Brain microvascular endothelial cell (primary cell): ENCODE results near the gene ARHGAP15.

Experiments used
- DNase-seq: peaks from one replicate; pipeline ENCODE4 v3.0.0-alpha.2; 2020
- H3K27ac ChIP-seq: fragments of 250-450 bp; sonication (Bioruptor Pico); 2 replicates; pipeline ENCODE4 v1.5.1; 2020; ENCODE audit warnings: mild to moderate bottlenecking, moderate library complexity
- H3K27me3 ChIP-seq: fragments of 250-450 bp; sonication (Bioruptor Pico); replicated peaks from 2 replicates; pipeline ENCODE4 v1.5.1; 2020; ENCODE audit warnings: mild to moderate bottlenecking
- H3K36me3 ChIP-seq: fragments of 250-450 bp; sonication (Bioruptor Pico); replicated peaks from 2 replicates; pipeline ENCODE4 v1.5.1; 2020; ENCODE audit warnings: mild to moderate bottlenecking
- H3K4me3 ChIP-seq: 2 replicates; pipeline ENCODE4 v1.5.1; 2011; ENCODE audit warnings: low read depth, mild to moderate bottlenecking, control low read depth, low read length, moderate library complexity
- in situ Hi-C: cut with HindIII; loops from 2 replicates; pipeline ENCODE4 v1.10.0; 2017; ENCODE audit warnings: low sequenced_read_pairs, low pct_ligation_motif_present
- TF ChIP-seq, protein P1 (sequence below): IDR thresholded peaks from 2 replicates; pipeline ENCODE4 v1.5.1; 2011; ENCODE audit warnings: low read depth, mild to moderate bottlenecking, moderate library complexity, low read length, control low read depth, inconsistent platforms; ENCODE audit errors: missing control alignments

ARHGAP15 gene

DNA sequence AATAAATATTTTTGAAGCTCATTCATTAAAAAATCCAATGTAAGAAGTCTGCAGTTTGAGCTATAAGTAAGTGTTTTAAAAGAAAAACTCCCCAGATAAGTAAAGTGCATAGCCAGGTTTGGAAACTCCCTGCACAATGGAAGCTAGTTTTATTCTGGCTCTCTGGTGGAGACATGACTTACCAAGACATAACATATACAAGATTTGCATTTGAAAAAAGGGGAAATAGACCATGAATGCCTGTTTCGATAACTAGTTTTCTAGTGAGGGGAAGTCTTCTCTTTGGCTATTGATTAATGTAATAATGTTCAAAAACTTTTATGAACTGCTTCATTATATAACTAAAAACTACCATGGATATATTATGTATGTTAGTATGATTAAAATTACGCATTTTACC lies 435.2 kb downstream of the ARHGAP15 start:
- TF ChIP-seq, protein P1, sequence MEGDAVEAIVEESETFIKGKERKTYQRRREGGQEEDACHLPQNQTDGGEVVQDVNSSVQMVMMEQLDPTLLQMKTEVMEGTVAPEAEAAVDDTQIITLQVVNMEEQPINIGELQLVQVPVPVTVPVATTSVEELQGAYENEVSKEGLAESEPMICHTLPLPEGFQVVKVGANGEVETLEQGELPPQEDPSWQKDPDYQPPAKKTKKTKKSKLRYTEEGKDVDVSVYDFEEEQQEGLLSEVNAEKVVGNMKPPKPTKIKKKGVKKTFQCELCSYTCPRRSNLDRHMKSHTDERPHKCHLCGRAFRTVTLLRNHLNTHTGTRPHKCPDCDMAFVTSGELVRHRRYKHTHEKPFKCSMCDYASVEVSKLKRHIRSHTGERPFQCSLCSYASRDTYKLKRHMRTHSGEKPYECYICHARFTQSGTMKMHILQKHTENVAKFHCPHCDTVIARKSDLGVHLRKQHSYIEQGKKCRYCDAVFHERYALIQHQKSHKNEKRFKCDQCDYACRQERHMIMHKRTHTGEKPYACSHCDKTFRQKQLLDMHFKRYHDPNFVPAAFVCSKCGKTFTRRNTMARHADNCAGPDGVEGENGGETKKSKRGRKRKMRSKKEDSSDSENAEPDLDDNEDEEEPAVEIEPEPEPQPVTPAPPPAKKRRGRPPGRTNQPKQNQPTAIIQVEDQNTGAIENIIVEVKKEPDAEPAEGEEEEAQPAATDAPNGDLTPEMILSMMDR, result no peak
- no peaks in the 10 kb centered on the region for H3K27me3 ChIP-seq
- no peak overlapping the region for H3K27ac ChIP-seq
- in situ Hi-C loops, result no loop called here
- H3K36me3 ChIP-seq, result no peaks in the 10 kb centered on the region
- no peak for DNase-seq
- no peak overlapping the region for H3K4me3 ChIP-seq

GRCh38 chr2:143571747-143572146 lies 442.5 kb downstream of the ARHGAP15 start:
- TF ChIP-seq, protein P1, result no peak
- H3K36me3 ChIP-seq, result no peaks in the 10 kb centered on the region
- no peak overlapping the region for H3K4me3 ChIP-seq
- no peaks in the 10 kb centered on the region for H3K27me3 ChIP-seq
- no peak overlapping the region for H3K27ac ChIP-seq
- no peak for DNase-seq
- in situ Hi-C loops, result no loop called here

GRCh38 chr2:143572421-143572820 lies 443.2 kb downstream of the ARHGAP15 start:
- H3K27ac ChIP-seq, result no peak overlapping the region
- no peak for DNase-seq
- in situ Hi-C loops, result no loop called here

DNA sequence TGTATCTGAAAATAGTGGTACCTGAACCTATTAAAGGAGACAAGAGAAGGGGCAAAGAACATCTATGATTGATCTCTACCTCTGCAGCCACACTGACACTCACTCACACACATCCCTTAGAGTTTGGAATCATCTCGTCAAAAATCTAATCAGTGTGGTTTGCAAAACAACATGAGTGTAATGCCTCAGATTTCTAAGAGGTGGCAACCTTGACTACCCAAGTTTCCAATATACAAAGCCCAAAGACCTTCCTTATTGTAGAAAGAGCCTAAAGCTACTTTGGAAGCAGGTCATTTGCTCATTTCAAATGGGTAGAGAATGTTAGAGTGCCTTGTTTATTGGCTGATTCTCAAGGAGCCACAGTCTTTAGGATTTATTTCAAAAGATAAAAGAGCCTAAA lies 444.9 kb downstream of the ARHGAP15 start:
- TF ChIP-seq, protein P1, result no peak
- Histone ChIP-seq H3K27ac (no peak overlapping the region), H3K27me3 (no peaks in the 10 kb centered on the region), H3K36me3 (no peaks in the 10 kb centered on the region), H3K4me3 (no peak overlapping the region)
- in situ Hi-C loops, result no loop called here
- no peak for DNase-seq

More at GRCh38 chr2:143572421-143572820, 443.2 kb downstream of the ARHGAP15 start:
- no peaks in the 10 kb centered on the region for H3K27me3 ChIP-seq
- H3K4me3 ChIP-seq, result no peak overlapping the region
- TF ChIP-seq, protein P1, result no peak
- no peaks in the 10 kb centered on the region for H3K36me3 ChIP-seq

DNA sequence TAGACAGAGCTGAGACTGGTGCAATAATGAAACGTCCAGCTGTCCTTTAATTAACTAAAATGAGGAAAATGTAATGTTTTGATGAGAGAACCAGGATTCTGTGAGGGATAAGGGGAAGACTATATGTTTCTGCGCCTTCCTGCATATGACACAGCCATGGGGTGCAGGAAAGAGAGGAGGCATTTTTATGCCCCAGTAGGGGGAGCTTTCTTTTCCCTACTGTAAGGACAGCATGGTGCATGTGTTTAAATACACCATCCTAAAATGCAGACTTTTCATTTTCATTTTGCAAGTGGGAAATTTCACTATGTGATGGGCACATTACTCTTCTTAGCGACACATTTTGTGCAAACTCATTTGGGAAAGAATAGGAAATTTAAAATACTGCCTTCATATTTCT lies 446.1 kb downstream of the ARHGAP15 start:
- no peak overlapping the region for H3K4me3 ChIP-seq
- no peak for DNase-seq
- in situ Hi-C loops, result no loop called here
- H3K36me3 ChIP-seq, result no peaks in the 10 kb centered on the region
- TF ChIP-seq, protein P1, result peak; percentile 63
- no peak overlapping the region for H3K27ac ChIP-seq
- no peaks in the 10 kb centered on the region for H3K27me3 ChIP-seq

DNA sequence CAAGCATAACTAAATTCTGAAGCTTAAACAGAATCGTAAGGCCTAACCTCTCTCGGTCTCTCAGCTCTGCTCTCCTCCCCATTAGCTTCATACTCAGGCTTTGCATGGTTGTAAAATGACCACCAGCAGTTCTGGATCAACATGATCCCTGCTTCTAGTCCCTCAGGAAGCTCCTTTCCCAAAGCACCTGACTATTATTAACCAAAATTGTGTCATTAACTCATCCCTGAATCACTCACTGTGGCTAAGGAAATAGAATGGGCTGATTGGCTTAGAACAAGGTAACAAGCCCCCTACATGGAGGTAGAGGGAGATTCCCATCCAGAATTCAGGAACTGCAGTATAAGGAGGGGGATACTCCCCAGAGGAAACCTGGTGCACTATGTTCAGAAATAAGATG lies 448.3 kb downstream of the ARHGAP15 start:
- Histone ChIP-seq H3K27me3 (no peaks in the 10 kb centered on the region), H3K27ac (no peak overlapping the region), H3K4me3 (no peak overlapping the region), H3K36me3 (no peaks in the 10 kb centered on the region)
- DNase-seq, result no peak
- TF ChIP-seq, protein P1, result no peak
- in situ Hi-C loops, result no loop called here
